Heart left ventricle (tissue), 16 donors: Measurements from ENCODE around the gene NCK2. TPM values are rescaled to one million over a fixed set of nuclear protein-coding genes. Genes with fewer than 3 reads are reported as not detected.
A peak's percentile ranks its signal among the peaks of the same experiment; 100 is the strongest.

ENCODE experiments used
- ATAC-seq, 4 donors: fragments of 200-7000 bp; cut with Tn5 transposase; one replicate each; pipeline ENCODE4 v1.9.1; 2020 to 2022; ENCODE audit warnings: moderate library complexity in 4 of 4, mild to moderate bottlenecking in 3 of 4, moderate number of reproducible peaks in 1 of 4
- DNase-seq, 5 donors: peaks; one replicate each; pipeline ENCODE4 v3.0.0-alpha.2; 2020
- H3K27ac ChIP-seq, 12 donors: fragments of 200-600 bp; sonication (generic) in 4 of 12; one replicate each; pipeline versions ENCODE4 v1.5.0 to v1.8.0; 2016 to 2022; ENCODE audit warnings: mild to moderate bottlenecking in 2 of 12
- H3K27me3 ChIP-seq, 9 donors: fragments of 200-600 bp; sonication (generic) in 2 of 9; one replicate each; pipeline versions ENCODE4 v1.5.1 to v1.8.0; 2016 to 2022; ENCODE audit warnings: mild to moderate bottlenecking in 3 of 9
- H3K36me3 ChIP-seq, 9 donors: fragments of 200-600 bp; sonication (generic) in 2 of 9; one replicate each; pipeline versions ENCODE4 v1.5.0 to v1.8.0; 2018 to 2022; ENCODE audit warnings: mild to moderate bottlenecking in 2 of 9
- H3K4me1 ChIP-seq, 12 donors: fragments of 200-600 bp; sonication (generic) in 4 of 12; one replicate each; pipeline versions ENCODE4 v1.5.0 to v1.8.0; 2016 to 2022; ENCODE audit warnings: mild to moderate bottlenecking in 3 of 12
- H3K4me3 ChIP-seq, 12 donors: fragments of 200-600 bp; sonication (generic) in 4 of 12; one replicate each; pipeline versions ENCODE4 v1.5.0 to v1.8.0; 2017 to 2022; ENCODE audit warnings: mild to moderate bottlenecking in 9 of 12, moderate library complexity in 4 of 12
- H3K9me3 ChIP-seq, 12 donors: fragments of 200-600 bp; sonication (generic) in 4 of 12; one replicate each; pipeline versions ENCODE4 v1.5.0 to v1.8.0; 2016 to 2022; ENCODE audit warnings: mild to moderate bottlenecking in 1 of 12
- POLR2A ChIP-seq, 2 donors: fragments of 450-650 bp; IDR thresholded peaks; one replicate each; pipeline ENCODE4 v1.6.1; 2017; ENCODE audit warnings: antibody characterized with exemption in 2 of 2, mild to moderate bottlenecking in 2 of 2, moderate library complexity in 2 of 2
- WGBS, 4 donors: extraction: QIAGEN DNeasy Blood & Tissue Kit in 2 of 4; methylation state at CpG; one replicate each; pipeline versions ENCODE4 v1.1.5 to v1.1.7; 2013 to 2018; 5-methylcytosine and 5-hydroxymethylcytosine counted together
- intact Hi-C, 10 donors: fragments of 100-400 bp; cut with DNase I; formaldehyde crosslinking; loops; one replicate each; pipeline versions ENCODE4 v1.11.1 to v1.14.2; 2022
- polyA plus RNA-seq, 2 donors: library from polyadenylated mRNA; stranded (reverse); fragments of 200-250 nt; gene quantifications; one replicate each; pipeline ENCODE4 v1.2.3, GENCODE V29; 2013
- total RNA-seq, 9 donors: library from RNA; depleted of rRNA in 2 of 9; stranded (reverse); fragments of >200 nt in 2 of 9; fragmentation: NEBNext Ultra II Directional in 3 of 9; extraction: Animal tissue kit (Norgen Biotek cat#: 25700) in 3 of 9; gene quantifications; one replicate each; pipeline versions ENCODE4 v1.1.0 to v1.2.4, GENCODE V29; 2016 to 2023
- TF ChIP-seq, protein P1 (sequence below), 12 donors: fragments of 200-600 bp; sonication (generic) in 4 of 12; IDR thresholded peaks; one replicate each; pipeline versions ENCODE4 v1.5.0 to v1.8.0; 2018 to 2022; ENCODE audit warnings: antibody characterized with exemption in 12 of 12, mild to moderate bottlenecking in 5 of 12
- donor health status: ischemic (EF 13 %, LVEDD 7.1; RV severe dilation, severe dysfunction).
- donor health status: healthy with polysubstance abuse.
- donor health status: DM: no; HTN: yes; CAD: no.
- donor health status: DM: no; HTN: no; CAD: no.
- donor health status: ischemic (EF 25% LVEDD 6.9; RV normal size, moderate dysfunction).
- donor health status: ischemic (EF 25% LVEDD 5.7; RV mildly dilated, moderate dysfunction).
- donor health status: healthy.
- donor health status: DM: yes; HTN: yes; CAD: no.
- donor health status: ischemic (EF 35%, LVEDD 5.7; RV mildly dilated, moderate dysfunction).
- donor health status: nonischemic (EF 11% LVEDD 7.7; RV severe dilation, severe dysfunction).
- donor health status: DM: yes; HTN: yes; CAD: no.
- donor health status: PGD.
- donor health status: ischemic (EF 29% LVEDD 5.4; RV normal size, mild dysfunction).
- donor health status: nonischemic (EF 23%, LVEDD 6.1; RV moderate dilation, normal function).

Gene NCK2
- total and polyA plus RNA-seq, 11 donors, result 22.6 to 54.2 (median 33.4) TPM

DNA sequence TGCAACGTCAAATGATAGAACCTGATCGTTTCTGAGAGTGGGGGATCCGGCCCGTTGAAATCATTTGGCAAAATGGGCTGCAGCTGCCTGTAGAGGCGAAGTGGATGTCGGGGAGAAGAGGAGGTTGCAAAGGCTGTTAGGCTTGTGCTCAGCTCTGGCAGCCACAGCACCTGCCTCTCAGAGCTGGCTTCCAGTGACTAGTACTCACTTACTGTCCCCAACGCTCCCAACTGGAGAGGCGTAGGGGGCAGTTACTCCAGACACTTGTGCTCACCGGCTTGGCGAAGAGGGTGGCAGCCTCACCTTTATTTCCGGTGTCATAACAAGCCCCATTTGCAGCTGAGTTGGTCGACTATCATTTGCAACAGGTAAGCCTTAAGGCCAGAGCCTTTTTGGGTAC, 37.9 kb downstream of the NCK2 start:
- WGBS, 4 donors, result 85 to 89% (median 88%) methylated on average over 11 to 12 of the region's 12 CpGs
- no peak for ATAC-seq

DNA sequence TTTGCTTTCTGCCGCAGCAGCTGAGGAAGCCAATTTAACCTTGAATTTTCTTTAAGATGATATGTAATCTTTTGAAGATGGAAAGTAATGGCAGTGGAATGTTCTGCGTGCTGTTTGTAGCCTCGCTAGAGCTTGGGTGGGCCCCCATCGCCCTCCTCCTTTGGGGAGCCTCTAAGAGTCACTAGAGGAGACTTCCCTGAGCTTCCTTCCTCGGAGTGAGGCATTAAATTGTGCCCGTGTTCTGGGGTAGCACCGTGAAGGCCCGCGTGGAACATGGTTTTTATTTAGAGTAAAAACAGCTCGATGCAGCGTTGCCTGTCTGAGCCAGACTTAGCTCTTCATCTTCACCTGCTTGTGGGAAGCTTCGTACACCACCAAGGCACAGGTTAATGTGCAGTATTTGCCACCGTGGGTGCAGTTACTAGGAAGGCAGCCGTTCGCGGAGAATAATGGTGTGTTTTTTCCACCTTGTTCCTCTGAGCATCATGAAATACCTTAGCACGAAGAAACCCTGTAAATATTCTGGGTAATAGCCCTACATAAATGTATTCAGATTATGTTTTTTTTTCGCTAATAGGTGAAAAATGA, 38.5 kb downstream of the NCK2 start:
- H3K36me3 ChIP-seq, result peaks cover 0 to 14% (median 0%) of the 10 kb centered on the region in 9 donors
- DNase-seq (no peak), ATAC-seq (no peak)
- H3K9me3 ChIP-seq, result no peaks in the 10 kb centered on the region
- peak overlapping the region in 1 of 12 donors; percentile 5 for H3K4me3 ChIP-seq
- no peak for TF ChIP-seq POLR2A (IDR thresholded peaks at IDR 0.05)
- TF ChIP-seq, protein P1, sequence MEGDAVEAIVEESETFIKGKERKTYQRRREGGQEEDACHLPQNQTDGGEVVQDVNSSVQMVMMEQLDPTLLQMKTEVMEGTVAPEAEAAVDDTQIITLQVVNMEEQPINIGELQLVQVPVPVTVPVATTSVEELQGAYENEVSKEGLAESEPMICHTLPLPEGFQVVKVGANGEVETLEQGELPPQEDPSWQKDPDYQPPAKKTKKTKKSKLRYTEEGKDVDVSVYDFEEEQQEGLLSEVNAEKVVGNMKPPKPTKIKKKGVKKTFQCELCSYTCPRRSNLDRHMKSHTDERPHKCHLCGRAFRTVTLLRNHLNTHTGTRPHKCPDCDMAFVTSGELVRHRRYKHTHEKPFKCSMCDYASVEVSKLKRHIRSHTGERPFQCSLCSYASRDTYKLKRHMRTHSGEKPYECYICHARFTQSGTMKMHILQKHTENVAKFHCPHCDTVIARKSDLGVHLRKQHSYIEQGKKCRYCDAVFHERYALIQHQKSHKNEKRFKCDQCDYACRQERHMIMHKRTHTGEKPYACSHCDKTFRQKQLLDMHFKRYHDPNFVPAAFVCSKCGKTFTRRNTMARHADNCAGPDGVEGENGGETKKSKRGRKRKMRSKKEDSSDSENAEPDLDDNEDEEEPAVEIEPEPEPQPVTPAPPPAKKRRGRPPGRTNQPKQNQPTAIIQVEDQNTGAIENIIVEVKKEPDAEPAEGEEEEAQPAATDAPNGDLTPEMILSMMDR (IDR thresholded peaks at IDR 0.05), result no peak
- H3K27me3 ChIP-seq, result no peaks in the 10 kb centered on the region
- peaks cover 4 to 75% (median 45%) of the 10 kb centered on the region in 12 donors for H3K4me1 ChIP-seq
- intact Hi-C loops, result loop anchor here in 1 of 10 donors (10.0 kb wide), 1 partner anchor 302 kb away; no protein-coding TSS in a partner anchor
- H3K27ac ChIP-seq, result no peak overlapping the region
- WGBS, 4 donors, result 79 to 86% (median 84%) methylated on average over 18 of the region's 18 CpGs

More for the DNA sequence above, 37.9 kb downstream of the NCK2 start:
- Histone ChIP-seq H3K9me3 (no peaks in the 10 kb centered on the region), H3K27me3 (no peaks in the 10 kb centered on the region), H3K4me1 (peaks cover 4 to 74% (median 45%) of the 10 kb centered on the region in 12 donors), H3K36me3 (peaks cover 0 to 14% (median 0%) of the 10 kb centered on the region in 9 donors), H3K27ac (no peak overlapping the region), H3K4me3 (peak overlapping the region in 1 of 12 donors; percentile 5)
- intact Hi-C loops, result loop anchor here in 1 of 10 donors (10.0 kb wide), 1 partner anchor 302 kb away; no protein-coding TSS in a partner anchor
- no peak for DNase-seq
- no peak for TF ChIP-seq POLR2A (IDR thresholded peaks at IDR 0.05)
- TF ChIP-seq, protein P1 (IDR thresholded peaks at IDR 0.05), result no peak

DNA sequence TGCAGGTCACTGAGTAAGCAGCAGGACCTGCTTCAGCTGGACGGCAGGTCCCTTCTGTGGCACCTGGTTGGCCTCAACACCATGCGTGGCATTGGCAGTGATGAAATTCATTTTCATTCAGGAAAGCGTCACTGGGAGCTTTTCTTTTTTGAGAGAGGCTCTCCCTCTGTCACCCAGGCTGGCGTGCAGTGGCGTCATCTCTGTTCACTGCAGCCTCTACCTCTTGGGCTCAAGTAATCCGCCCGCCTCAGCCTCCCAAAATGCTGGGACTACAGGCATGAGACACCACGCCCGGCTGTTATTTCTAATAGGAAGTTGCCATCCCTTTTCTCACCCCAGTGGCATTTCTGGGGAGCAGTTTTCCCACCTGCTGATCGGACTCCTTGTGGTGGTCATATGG, 39.3 kb downstream of the NCK2 start:
- TF ChIP-seq POLR2A (IDR thresholded peaks at IDR 0.05), result no peak
- TF ChIP-seq, protein P1 (IDR thresholded peaks at IDR 0.05), result no peak
- H3K36me3 ChIP-seq, result peaks cover 0 to 14% (median 0%) of the 10 kb centered on the region in 9 donors
- intact Hi-C loops, result loop anchor here in 1 of 10 donors (10.0 kb wide), 1 partner anchor 301 kb away; no protein-coding TSS in a partner anchor
- H3K27ac ChIP-seq, result no peak overlapping the region
- no peaks in the 10 kb centered on the region for H3K27me3 ChIP-seq
- peaks cover 4 to 75% (median 44%) of the 10 kb centered on the region in 12 donors for H3K4me1 ChIP-seq
- H3K9me3 ChIP-seq, result no peaks in the 10 kb centered on the region
- WGBS, 4 donors, result 91 to 98% (median 96%) methylated on average over 10 of the region's 10 CpGs
- ATAC-seq (no peak), DNase-seq (no peak)
- H3K4me3 ChIP-seq, result no peak overlapping the region

DNA sequence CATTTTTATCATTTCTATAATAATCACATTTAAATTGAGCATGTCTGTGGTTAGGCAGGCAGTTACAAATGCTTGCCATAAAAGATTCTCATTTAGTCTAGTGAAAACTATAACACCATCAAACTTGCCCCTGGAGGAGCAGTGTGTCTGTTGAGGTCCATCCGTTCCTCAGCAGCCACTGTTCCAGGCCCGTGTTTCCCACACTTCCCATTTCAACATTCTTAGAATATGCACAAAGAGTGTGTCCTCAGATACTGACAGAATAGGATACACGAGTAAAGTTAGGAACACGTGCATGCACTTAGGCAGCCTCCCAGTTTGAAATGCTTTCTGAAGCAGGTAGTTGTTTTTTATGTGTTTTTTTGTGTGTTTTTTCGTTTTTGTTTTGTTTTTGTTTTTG, 39.9 kb downstream of the NCK2 start:
- Histone ChIP-seq H3K27ac (no peak overlapping the region), H3K4me3 (no peak overlapping the region), H3K27me3 (no peaks in the 10 kb centered on the region), H3K36me3 (peaks cover 0 to 14% (median 0%) of the 10 kb centered on the region in 9 donors), H3K4me1 (peaks cover under 1 to 78% (median 44%) of the 10 kb centered on the region in 12 donors), H3K9me3 (no peaks in the 10 kb centered on the region)
- intact Hi-C loops, result loop anchor here in 1 of 10 donors (10.0 kb wide), 1 partner anchor 300 kb away; no protein-coding TSS in a partner anchor
- 65 to 73% (median 70%) methylated on average over 5 of the region's 5 CpGs for WGBS, 4 donors
- TF ChIP-seq, protein P1 (IDR thresholded peaks at IDR 0.05), result no peak
- TF ChIP-seq POLR2A (IDR thresholded peaks at IDR 0.05), result no peak
- ATAC-seq, result no peak
- DNase-seq, result no peak
